ENCODE data around the gene CLIC4. TPM values are rescaled to one million over a fixed set of nuclear protein-coding genes. Genes with fewer than 3 reads are reported as not detected.

Gene CLIC4
- total RNA-seq, 1 donor from 2014 or later: 99.2 TPM

Small RNAs within 50 kb of the gene (small RNA-seq; reads per million reads assigned to genes)
- gene RNU6-1208P: not detected

Other genes starting within 250 kb of the CLIC4 start
- 4.2 TPM for gene RCAN3, start 242.6 kb upstream of the CLIC4 start, total RNA-seq
- 0.52 TPM for gene NCMAP, start 189.4 kb upstream of the CLIC4 start, total RNA-seq
- 29.2 TPM for gene SRRM1, start 102.1 kb upstream of the CLIC4 start, total RNA-seq
- under 0.01 TPM for gene RUNX3, start 184.8 kb downstream of the CLIC4 start, total RNA-seq